ACC112 (cell line): ENCODE results near the gene CST11.

Experiments used
- H2AFZ ChIP-seq: fragments of 200-600 bp; sonication (generic); one replicate; pipeline ENCODE4 v1.6.0; 2017; ENCODE audit warnings: antibody characterized with exemption, low read length; ENCODE audit not compliant: unreplicated experiment
- H3K27ac ChIP-seq: fragments of 200-600 bp; sonication (generic); 2 replicates; pipeline ENCODE4 v1.5.1; 2014; ENCODE audit warnings: low read depth, mild to moderate bottlenecking, antibody characterized with exemption, low read length, moderate library complexity
- H3K27me3 ChIP-seq: fragments of 200-600 bp; sonication (generic); 2 replicates; pipeline ENCODE4 v1.6.1; 2014; ENCODE audit warnings: mild to moderate bottlenecking, antibody characterized with exemption, low read length, moderate library complexity, mixed read lengths; ENCODE audit not compliant: insufficient read depth
- H3K36me3 ChIP-seq: fragments of 200-600 bp; sonication (generic); 2 replicates; pipeline ENCODE4 v1.6.1; 2016; ENCODE audit warnings: mild to moderate bottlenecking, antibody characterized with exemption, low read length, moderate library complexity, mixed read lengths; ENCODE audit not compliant: insufficient read depth
- H3K4me1 ChIP-seq: fragments of 200-600 bp; sonication (generic); one replicate; pipeline ENCODE4 v1.6.1; 2016; ENCODE audit warnings: low read length, mixed read lengths; ENCODE audit not compliant: insufficient read depth, unreplicated experiment, control insufficient read depth
- H3K4me3 ChIP-seq: fragments of 200-600 bp; sonication (generic); 2 replicates; pipeline ENCODE4 v1.5.1; 2014; ENCODE audit warnings: mild to moderate bottlenecking, low read depth, low read length
- H3K79me2 ChIP-seq: fragments of 200-600 bp; sonication (generic); one replicate; pipeline ENCODE4 v1.6.0; 2016; ENCODE audit warnings: low read length; ENCODE audit not compliant: control insufficient read depth, unreplicated experiment, insufficient read depth

CST11 gene

GRCh38 chr20:23420943-23421931 is 31.4 kb downstream of the CST11 start, which contains the start of gene NAPB:
Gene NAPB, minus strand, starts transcription at chr20:23421488. Its CDS starts 86 bp downstream, at chr20:23421402.
- H3K27ac ChIP-seq, result peak within 1 kb of the TSS; percentile 78
- H3K79me2 ChIP-seq, result peaks cover 45% of the 10 kb centered on the region

GRCh38 chr20:23419995-23420901 is 32.4 kb downstream of the CST11 start:
- Histone ChIP-seq H3K4me1 (peaks cover 7% of the 10 kb centered on the region), H3K36me3 (no peaks in the 10 kb centered on the region), H2AFZ (peak overlapping the region; percentile 43), H3K27ac (peak overlapping the region; percentile 78), H3K79me2 (peaks cover 55% of the 10 kb centered on the region), H3K4me3 (peak overlapping the region; percentile 80), H3K27me3 (0 out of 2 replicates have a peak, but pooled peaks cover 5% of the 10 kb centered on the region)

More at GRCh38 chr20:23420943-23421931, 31.4 kb downstream of the CST11 start, which contains the start of gene NAPB:
- Histone ChIP-seq H3K4me1 (peaks cover 7% of the 10 kb centered on the region), H2AFZ (peak within 1 kb of the TSS; percentile 97), H3K27me3 (0 out of 2 replicates have a peak, but pooled peaks cover 5% of the 10 kb centered on the region), H3K36me3 (no peaks in the 10 kb centered on the region), H3K4me3 (peak within 1 kb of the TSS; percentile 80)

- Histone ChIP-seq H3K4me1 (peaks cover 7% of the 10 kb centered on the region), H3K4me3 (peak overlapping the region; percentile 80), H3K27me3 (0 out of 2 replicates have a peak, but pooled peaks cover under 1% of the 10 kb centered on the region), H3K36me3 (no peaks in the 10 kb centered on the region), H2AFZ (peak overlapping the region; percentile 43), H3K79me2 (peaks cover 60% of the 10 kb centered on the region), H3K27ac (peak overlapping the region; percentile 78)
Observed at GRCh38 chr20:23419657-23419994, 33.0 kb downstream of the CST11 start.

- Histone ChIP-seq H3K27me3 (no peaks in the 10 kb centered on the region), H3K36me3 (no peaks in the 10 kb centered on the region), H3K79me2 (peaks cover 77% of the 10 kb centered on the region), H2AFZ (no peak overlapping the region), H3K4me3 (no peak overlapping the region), H3K4me1 (peaks cover 7% of the 10 kb centered on the region), H3K27ac (no peak overlapping the region)
Observed at GRCh38 chr20:23417861-23418260, 34.8 kb downstream of the CST11 start.

- Histone ChIP-seq H3K36me3 (no peaks in the 10 kb centered on the region), H2AFZ (no peak overlapping the region), H3K4me1 (peaks cover 14% of the 10 kb centered on the region), H3K27me3 (no peaks in the 10 kb centered on the region), H3K27ac (no peak overlapping the region), H3K79me2 (peaks cover 93% of the 10 kb centered on the region), H3K4me3 (no peak overlapping the region)
Observed at GRCh38 chr20:23415959-23416583, 36.6 kb downstream of the CST11 start.

GRCh38 chr20:23415555-23415954 is 37.1 kb downstream of the CST11 start:
- Histone ChIP-seq H3K4me3 (no peak overlapping the region), H3K4me1 (peaks cover 19% of the 10 kb centered on the region), H2AFZ (no peak overlapping the region), H3K27ac (no peak overlapping the region), H3K36me3 (no peaks in the 10 kb centered on the region), H3K27me3 (no peaks in the 10 kb centered on the region), H3K79me2 (peaks cover 93% of the 10 kb centered on the region)

- Histone ChIP-seq H3K79me2 (peaks cover 94% of the 10 kb centered on the region), H3K4me1 (peaks cover 19% of the 10 kb centered on the region), H3K27me3 (no peaks in the 10 kb centered on the region), H2AFZ (no peak overlapping the region), H3K36me3 (no peaks in the 10 kb centered on the region), H3K27ac (no peak overlapping the region), H3K4me3 (no peak overlapping the region)
Observed at GRCh38 chr20:23414526-23415188, 38.0 kb downstream of the CST11 start.

- Histone ChIP-seq H3K4me3 (no peak overlapping the region), H3K36me3 (no peaks in the 10 kb centered on the region), H3K4me1 (peaks cover 17% of the 10 kb centered on the region), H3K27ac (no peak overlapping the region), H2AFZ (no peak overlapping the region), H3K79me2 (peaks cover 94% of the 10 kb centered on the region), H3K27me3 (no peaks in the 10 kb centered on the region)
Observed at GRCh38 chr20:23413862-23414422, 38.7 kb downstream of the CST11 start.

GRCh38 chr20:23412026-23412425 is 40.6 kb downstream of the CST11 start:
- H3K79me2 ChIP-seq, result peaks cover 96% of the 10 kb centered on the region

More at GRCh38 chr20:23412026-23412425, 40.6 kb downstream of the CST11 start:
- no peak overlapping the region for H3K4me3 ChIP-seq
- H3K27ac ChIP-seq, result no peak overlapping the region
- no peaks in the 10 kb centered on the region for H3K27me3 ChIP-seq
- H3K36me3 ChIP-seq, result no peaks in the 10 kb centered on the region
- no peak overlapping the region for H2AFZ ChIP-seq
- H3K4me1 ChIP-seq, result peaks cover 14% of the 10 kb centered on the region
